Germinal center (tissue), 1 donor: Measurements from ENCODE around the gene CXCR6.

Source experiments
- DNase-seq: peaks from one replicate; pipeline ENCODE4 v3.0.0; 2012; ENCODE audit warnings: mixed read lengths, low spot score

Gene CXCR6

GRCh38 chr3:45968706-45969105 lies 25.4 kb downstream of the CXCR6 start:
- DNase-seq = no peak

- no peak for DNase-seq
Observed at GRCh38 chr3:45969116-45969515, 25.9 kb downstream of the CXCR6 start.

GRCh38 chr3:45969953-45970352 lies 26.7 kb downstream of the CXCR6 start:
- DNase-seq = no peak

GRCh38 chr3:45972534-45973402 lies 29.5 kb downstream of the CXCR6 start:
- DNase-seq = no peak

- no peak for DNase-seq
Observed at GRCh38 chr3:45974686-45975085, 31.4 kb downstream of the CXCR6 start.

- DNase-seq = no peak
Observed at GRCh38 chr3:45975686-45976085, 32.4 kb downstream of the CXCR6 start.

- DNase-seq = no peak
Observed at GRCh38 chr3:45976191-45977091, 33.2 kb downstream of the CXCR6 start.

- no peak for DNase-seq
Observed at GRCh38 chr3:45978006-45978761, 34.9 kb downstream of the CXCR6 start.

- no peak for DNase-seq
Observed at GRCh38 chr3:45979378-45979777, 36.1 kb downstream of the CXCR6 start.

- no peak for DNase-seq
Observed at GRCh38 chr3:45980229-45980813, 37.1 kb downstream of the CXCR6 start.

- DNase-seq = no peak
Observed at GRCh38 chr3:45980819-45981218, 37.6 kb downstream of the CXCR6 start.

- no peak for DNase-seq
Observed at GRCh38 chr3:45981346-45982074, 38.2 kb downstream of the CXCR6 start.

- DNase-seq = no peak
Observed at GRCh38 chr3:45983770-45984169, 40.5 kb downstream of the CXCR6 start.

- DNase-seq = no peak
Observed at GRCh38 chr3:45984331-45985312, 41.4 kb downstream of the CXCR6 start.

GRCh38 chr3:45985532-45986302 lies 42.5 kb downstream of the CXCR6 start:
- DNase-seq = no peak

GRCh38 chr3:45986303-45986982 lies 43.2 kb downstream of the CXCR6 start:
- DNase-seq = no peak

GRCh38 chr3:45987368-45988291 lies 44.4 kb downstream of the CXCR6 start:
- no peak for DNase-seq
